ENCODE results near the gene SLC27A5. TPM values are rescaled to one million over a fixed set of nuclear protein-coding genes. Genes with fewer than 3 reads are reported as not detected.

SLC27A5 gene
- total and polyA plus RNA-seq, 2 experiments from 2014 or later: 16.2 to 35.5 TPM

DNA sequence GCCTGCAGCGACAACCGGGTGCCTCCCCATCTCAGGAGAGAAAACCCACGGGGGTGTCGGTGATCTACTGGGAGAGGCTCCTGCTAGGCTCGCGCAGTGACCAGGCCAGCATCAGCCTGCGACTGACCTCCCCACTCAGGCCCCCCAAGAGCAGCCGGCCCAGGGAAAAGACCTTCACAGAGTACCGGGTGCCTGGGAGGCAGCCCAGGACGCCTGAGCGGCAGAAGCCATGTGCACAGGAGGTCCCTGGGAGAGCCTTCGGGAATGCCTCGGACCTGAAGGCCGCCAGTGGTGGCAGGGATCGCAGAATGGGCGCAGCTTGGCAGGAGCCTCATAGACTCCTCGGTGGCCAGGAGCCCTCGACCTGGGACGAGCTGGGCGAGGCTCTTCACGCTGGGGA lies 56.5 kb downstream of the SLC27A5 start (continued):
- TF ChIP-seq, protein P1, sequence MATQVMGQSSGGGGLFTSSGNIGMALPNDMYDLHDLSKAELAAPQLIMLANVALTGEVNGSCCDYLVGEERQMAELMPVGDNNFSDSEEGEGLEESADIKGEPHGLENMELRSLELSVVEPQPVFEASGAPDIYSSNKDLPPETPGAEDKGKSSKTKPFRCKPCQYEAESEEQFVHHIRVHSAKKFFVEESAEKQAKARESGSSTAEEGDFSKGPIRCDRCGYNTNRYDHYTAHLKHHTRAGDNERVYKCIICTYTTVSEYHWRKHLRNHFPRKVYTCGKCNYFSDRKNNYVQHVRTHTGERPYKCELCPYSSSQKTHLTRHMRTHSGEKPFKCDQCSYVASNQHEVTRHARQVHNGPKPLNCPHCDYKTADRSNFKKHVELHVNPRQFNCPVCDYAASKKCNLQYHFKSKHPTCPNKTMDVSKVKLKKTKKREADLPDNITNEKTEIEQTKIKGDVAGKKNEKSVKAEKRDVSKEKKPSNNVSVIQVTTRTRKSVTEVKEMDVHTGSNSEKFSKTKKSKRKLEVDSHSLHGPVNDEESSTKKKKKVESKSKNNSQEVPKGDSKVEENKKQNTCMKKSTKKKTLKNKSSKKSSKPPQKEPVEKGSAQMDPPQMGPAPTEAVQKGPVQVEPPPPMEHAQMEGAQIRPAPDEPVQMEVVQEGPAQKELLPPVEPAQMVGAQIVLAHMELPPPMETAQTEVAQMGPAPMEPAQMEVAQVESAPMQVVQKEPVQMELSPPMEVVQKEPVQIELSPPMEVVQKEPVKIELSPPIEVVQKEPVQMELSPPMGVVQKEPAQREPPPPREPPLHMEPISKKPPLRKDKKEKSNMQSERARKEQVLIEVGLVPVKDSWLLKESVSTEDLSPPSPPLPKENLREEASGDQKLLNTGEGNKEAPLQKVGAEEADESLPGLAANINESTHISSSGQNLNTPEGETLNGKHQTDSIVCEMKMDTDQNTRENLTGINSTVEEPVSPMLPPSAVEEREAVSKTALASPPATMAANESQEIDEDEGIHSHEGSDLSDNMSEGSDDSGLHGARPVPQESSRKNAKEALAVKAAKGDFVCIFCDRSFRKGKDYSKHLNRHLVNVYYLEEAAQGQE (IDR thresholded peaks at IDR 0.05; ENCODE audit: unreplicated experiment): no peak
- TF ChIP-seq, protein P2, sequence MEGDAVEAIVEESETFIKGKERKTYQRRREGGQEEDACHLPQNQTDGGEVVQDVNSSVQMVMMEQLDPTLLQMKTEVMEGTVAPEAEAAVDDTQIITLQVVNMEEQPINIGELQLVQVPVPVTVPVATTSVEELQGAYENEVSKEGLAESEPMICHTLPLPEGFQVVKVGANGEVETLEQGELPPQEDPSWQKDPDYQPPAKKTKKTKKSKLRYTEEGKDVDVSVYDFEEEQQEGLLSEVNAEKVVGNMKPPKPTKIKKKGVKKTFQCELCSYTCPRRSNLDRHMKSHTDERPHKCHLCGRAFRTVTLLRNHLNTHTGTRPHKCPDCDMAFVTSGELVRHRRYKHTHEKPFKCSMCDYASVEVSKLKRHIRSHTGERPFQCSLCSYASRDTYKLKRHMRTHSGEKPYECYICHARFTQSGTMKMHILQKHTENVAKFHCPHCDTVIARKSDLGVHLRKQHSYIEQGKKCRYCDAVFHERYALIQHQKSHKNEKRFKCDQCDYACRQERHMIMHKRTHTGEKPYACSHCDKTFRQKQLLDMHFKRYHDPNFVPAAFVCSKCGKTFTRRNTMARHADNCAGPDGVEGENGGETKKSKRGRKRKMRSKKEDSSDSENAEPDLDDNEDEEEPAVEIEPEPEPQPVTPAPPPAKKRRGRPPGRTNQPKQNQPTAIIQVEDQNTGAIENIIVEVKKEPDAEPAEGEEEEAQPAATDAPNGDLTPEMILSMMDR (conservative IDR thresholded peaks at IDR 0.05; ENCODE audit: low read depth in 2 of 2): no peak

DNA sequence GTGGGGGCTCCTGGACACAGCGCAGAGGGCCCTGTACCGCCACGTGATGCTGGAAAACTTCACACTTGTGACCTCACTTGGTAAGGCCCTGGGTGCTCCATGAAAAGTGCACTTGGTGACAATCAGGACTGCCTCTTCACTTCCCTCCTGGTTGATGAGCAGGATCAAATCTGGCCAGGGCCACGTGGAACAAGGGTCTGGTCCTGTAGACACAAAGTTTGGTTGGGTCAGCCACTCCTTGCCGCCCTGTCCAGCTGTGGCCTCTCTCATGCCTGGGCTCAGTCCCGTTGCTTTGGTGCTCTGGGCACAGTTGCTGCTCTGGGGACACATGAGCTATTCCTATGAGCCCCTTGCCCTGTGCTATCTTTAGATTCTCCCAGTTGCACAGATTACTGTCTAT lies 58.0 kb downstream of the SLC27A5 start:
- H3K4me2 ChIP-seq: no peak overlapping the region
- H3K36me3 ChIP-seq (ENCODE audit: insufficient read depth): no peaks in the 10 kb centered on the region
- Mint-ChIP-seq H3K4me3 (no peak overlapping the region), H3K4me1 (peaks cover 5% of the 10 kb centered on the region; the same call in 2 of the 3 replicates), H3K9me3 (peaks cover 24% of the 10 kb centered on the region), H3K27ac (no peak overlapping the region), H3K36me3 (ENCODE audit: low read depth) (peaks cover 13% of the 10 kb centered on the region), H3K27me3 (ENCODE audit: insufficient read depth, low read depth, poor library complexity) (peaks cover 22% of the 10 kb centered on the region)
- H3K4me1 ChIP-seq (ENCODE audit: insufficient read depth): no peaks in the 10 kb centered on the region; the same call in 1 of the 2 replicates
- H3K4me3 ChIP-seq: no peak overlapping the region
- no peak for ATAC-seq
- H3K79me2 ChIP-seq (replicated peaks; ENCODE audit: insufficient read depth): no peaks in the 10 kb centered on the region
- H3F3A ChIP-seq (replicated peaks; ENCODE audit: low read depth): 0 out of 2 replicates have a peak, but pooled peaks cover 3% of the 10 kb centered on the region
- no peak for DNase-seq (ENCODE audit: low spot score)
- no peaks in the 10 kb centered on the region for H4K20me1 ChIP-seq (replicated peaks; ENCODE audit: insufficient read depth)
- H2AFZ ChIP-seq: no peak overlapping the region
- H3K9me2 ChIP-seq (ENCODE audit: insufficient read depth): no peaks in the 10 kb centered on the region
- peaks cover 20% of the 10 kb centered on the region for H3K27me3 ChIP-seq (ENCODE audit: insufficient read depth)
- no peak overlapping the region for H3K27ac ChIP-seq (ENCODE audit: low read depth)
- TF ChIP-seq ZNF114 (CRISPR knock-in tag; IDR thresholded peaks at IDR 0.05) (no peak), NANOG (IDR thresholded peaks at IDR 0.05; ENCODE audit: borderline replicate concordance) (no peak), JUNB (IDR thresholded peaks at IDR 0.05; ENCODE audit: unreplicated experiment) (no peak), ZNF331 (CRISPR knock-in tag; IDR thresholded peaks at IDR 0.05; ENCODE audit: low read depth) (no peak), CREB1 (CRISPR knock-in tag; IDR thresholded peaks at IDR 0.05; ENCODE audit: low read depth) (no peak)
- TF ChIP-seq, protein P1 (IDR thresholded peaks at IDR 0.05; ENCODE audit: unreplicated experiment): no peak
- TF ChIP-seq, protein P3, sequence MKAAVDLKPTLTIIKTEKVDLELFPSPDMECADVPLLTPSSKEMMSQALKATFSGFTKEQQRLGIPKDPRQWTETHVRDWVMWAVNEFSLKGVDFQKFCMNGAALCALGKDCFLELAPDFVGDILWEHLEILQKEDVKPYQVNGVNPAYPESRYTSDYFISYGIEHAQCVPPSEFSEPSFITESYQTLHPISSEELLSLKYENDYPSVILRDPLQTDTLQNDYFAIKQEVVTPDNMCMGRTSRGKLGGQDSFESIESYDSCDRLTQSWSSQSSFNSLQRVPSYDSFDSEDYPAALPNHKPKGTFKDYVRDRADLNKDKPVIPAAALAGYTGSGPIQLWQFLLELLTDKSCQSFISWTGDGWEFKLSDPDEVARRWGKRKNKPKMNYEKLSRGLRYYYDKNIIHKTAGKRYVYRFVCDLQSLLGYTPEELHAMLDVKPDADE (IDR thresholded peaks at IDR 0.05): no peak

All from GM23338 (cell line).